ENCODE data around the gene SOS2. TPM values are rescaled to one million over a fixed set of nuclear protein-coding genes. Genes with fewer than 3 reads are reported as not detected.

Gene SOS2
- total and polyA plus RNA-seq, 11 donors = 8.8 to 47.3 (median 31.3) TPM

DNA sequence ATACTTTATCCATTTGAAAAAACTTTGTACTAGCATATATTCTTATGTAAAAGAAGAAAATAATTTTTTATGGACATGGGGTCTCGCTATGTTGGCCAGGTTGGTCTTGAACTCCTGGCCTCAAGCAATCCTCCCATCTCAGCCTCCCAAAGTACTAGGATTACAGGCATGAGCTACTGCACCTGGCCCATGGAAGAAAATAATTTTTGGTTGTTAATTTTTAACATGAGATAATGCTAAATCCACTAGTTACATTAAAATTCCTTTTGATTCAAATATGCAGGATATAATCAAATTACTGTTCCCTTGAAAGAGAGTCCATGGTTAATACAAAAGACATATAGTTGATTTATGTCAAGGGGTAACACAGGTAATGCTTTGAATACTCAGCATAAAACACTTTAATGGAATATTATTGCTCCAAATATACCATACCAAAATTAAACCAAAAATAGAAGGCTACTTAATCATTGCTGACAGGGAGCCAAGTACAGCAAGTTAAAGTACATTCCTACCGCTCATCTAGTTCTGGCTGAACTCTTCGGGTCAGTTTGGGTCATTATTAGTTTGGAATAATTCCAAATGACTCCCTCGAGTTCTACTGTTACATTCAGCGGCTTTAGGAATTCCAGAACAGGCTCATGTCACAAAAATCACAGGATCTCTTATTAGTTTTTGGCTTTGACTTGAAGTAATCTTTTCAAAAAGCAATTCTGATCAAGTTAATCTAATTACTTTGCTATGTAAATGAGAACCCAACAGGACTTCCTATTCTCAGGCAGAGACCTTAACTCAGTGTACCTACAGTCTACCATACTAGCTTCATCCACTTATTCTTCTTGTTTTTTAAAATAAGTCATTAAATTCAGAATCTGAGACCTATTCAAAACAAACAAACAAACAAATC is 6.1 kb downstream of the SOS2 start:
- Histone ChIP-seq H3K27ac (peak overlapping the region; percentile 34 to 80 (median 64)), H3K9me3 (no peaks in the 10 kb centered on the region), H3K27me3 (no peaks in the 10 kb centered on the region), H3K4me3 (peak overlapping the region in 4 of 12 donors; percentile 2 to 11 (median 8)), H3K4me1 (peaks cover 0 to 84% (median 60%) of the 10 kb centered on the region in 12 donors), H3K36me3 (no peaks in the 10 kb centered on the region)
- peak in 2 of 5 donors; percentile 25 to 52 for DNase-seq
- ATAC-seq = peak; percentile 82 to 93 (median 88)
- TF ChIP-seq, protein P1, sequence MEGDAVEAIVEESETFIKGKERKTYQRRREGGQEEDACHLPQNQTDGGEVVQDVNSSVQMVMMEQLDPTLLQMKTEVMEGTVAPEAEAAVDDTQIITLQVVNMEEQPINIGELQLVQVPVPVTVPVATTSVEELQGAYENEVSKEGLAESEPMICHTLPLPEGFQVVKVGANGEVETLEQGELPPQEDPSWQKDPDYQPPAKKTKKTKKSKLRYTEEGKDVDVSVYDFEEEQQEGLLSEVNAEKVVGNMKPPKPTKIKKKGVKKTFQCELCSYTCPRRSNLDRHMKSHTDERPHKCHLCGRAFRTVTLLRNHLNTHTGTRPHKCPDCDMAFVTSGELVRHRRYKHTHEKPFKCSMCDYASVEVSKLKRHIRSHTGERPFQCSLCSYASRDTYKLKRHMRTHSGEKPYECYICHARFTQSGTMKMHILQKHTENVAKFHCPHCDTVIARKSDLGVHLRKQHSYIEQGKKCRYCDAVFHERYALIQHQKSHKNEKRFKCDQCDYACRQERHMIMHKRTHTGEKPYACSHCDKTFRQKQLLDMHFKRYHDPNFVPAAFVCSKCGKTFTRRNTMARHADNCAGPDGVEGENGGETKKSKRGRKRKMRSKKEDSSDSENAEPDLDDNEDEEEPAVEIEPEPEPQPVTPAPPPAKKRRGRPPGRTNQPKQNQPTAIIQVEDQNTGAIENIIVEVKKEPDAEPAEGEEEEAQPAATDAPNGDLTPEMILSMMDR (IDR thresholded peaks at IDR 0.05) = no peak
- no peak for TF ChIP-seq POLR2A (IDR thresholded peaks at IDR 0.05)
- intact Hi-C loops (cut with DNase I) = no loop called here
- WGBS, 4 donors = 21 to 27% (median 27%) methylated on average over 5 of the region's 5 CpGs

DNA sequence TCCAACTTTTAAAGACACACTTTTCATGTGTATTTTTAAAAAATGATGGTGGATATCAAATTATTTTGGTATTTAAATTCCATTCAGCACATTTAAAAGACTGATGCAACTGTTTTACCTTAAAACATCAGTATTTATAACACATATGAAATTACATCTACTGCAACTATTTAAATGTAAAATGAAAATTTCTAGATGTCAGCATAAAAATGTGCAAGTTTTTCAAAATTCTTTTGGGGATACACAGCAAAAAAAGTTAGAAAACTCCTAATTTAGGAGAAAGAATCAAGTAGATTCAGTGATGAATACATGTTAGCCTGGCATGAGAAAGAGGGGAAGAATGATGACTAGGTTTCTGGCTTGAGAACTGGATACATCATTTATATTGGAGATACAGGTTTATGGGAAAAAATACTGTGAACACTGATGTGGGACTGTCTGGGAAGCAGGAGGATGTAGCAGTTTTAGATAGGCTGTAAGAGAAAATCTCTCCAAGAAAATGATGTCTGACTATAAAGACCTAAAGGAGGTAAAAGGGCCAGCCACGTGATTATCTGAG is 9.2 kb downstream of the SOS2 start:
- 54 to 71% (median 67%) methylated on average over 1 of the region's 1 CpG for WGBS, 4 donors
- no peaks in the 10 kb centered on the region for H3K9me3 ChIP-seq
- intact Hi-C loops (cut with DNase I) = no loop called here
- no peaks in the 10 kb centered on the region for H3K27me3 ChIP-seq
- ATAC-seq = no peak
- no peak overlapping the region for H3K4me3 ChIP-seq
- no peak for DNase-seq
- no peak for TF ChIP-seq POLR2A (IDR thresholded peaks at IDR 0.05)
- TF ChIP-seq, protein P1 (IDR thresholded peaks at IDR 0.05) = no peak
- H3K27ac ChIP-seq = peak overlapping the region in 1 of 12 donors; percentile 4
- no peaks in the 10 kb centered on the region for H3K36me3 ChIP-seq
- peaks cover 0 to 61% (median 35%) of the 10 kb centered on the region in 12 donors for H3K4me1 ChIP-seq

DNA sequence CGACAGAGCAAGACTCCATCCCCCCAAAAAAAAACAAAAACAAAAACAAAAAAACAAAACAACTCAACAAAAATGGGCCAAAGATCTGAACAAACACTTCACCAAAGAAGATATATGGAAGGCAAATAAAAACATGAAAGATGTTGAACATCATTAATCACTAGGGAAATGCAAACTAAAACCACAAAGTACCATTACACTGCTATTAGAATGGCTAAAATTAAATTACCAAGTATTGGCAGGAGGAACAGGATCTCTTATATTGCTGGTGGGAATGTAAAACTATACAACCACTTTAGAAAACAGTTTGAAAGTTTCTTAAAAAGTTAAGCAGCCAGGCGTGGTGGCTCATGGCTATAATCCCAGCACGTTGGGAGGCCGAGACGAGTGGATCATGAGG is 12.9 kb downstream of the SOS2 start:
- Histone ChIP-seq H3K4me3 (no peak overlapping the region), H3K9me3 (no peaks in the 10 kb centered on the region), H3K27ac (no peak overlapping the region), H3K27me3 (no peaks in the 10 kb centered on the region), H3K4me1 (peaks cover 0 to 71% (median 23%) of the 10 kb centered on the region in 12 donors), H3K36me3 (no peaks in the 10 kb centered on the region)
- no peak for TF ChIP-seq POLR2A (IDR thresholded peaks at IDR 0.05)
- TF ChIP-seq, protein P1 (IDR thresholded peaks at IDR 0.05) = no peak
- intact Hi-C loops (cut with DNase I) = no loop called here
- WGBS, 4 donors = 76 to 81% (median 79%) methylated on average over 5 of the region's 5 CpGs
- DNase-seq (no peak), ATAC-seq (no peak)

DNA sequence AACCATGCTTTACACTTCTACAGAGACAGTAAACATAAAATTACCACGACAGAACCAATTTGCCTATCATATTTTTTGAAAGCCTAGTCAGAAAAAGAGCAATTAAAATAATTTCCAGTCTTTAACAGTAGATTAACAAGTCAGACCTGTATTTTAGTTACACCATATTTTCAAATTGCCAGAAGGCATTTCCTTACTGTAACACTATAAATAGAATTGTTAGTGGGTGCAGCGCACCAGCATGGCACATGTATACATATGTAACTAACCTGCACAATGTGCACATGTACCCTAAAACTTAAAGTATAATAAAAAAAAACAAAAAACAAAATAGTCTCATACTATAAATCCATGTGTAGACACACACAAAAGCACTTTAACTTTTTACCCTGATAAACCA is 16.0 kb downstream of the SOS2 start:
- no peaks in the 10 kb centered on the region for H3K36me3 ChIP-seq
- no peak overlapping the region for H3K4me3 ChIP-seq

More for the DNA sequence above, 16.0 kb downstream of the SOS2 start:
- Histone ChIP-seq H3K27ac (no peak overlapping the region), H3K4me1 (peaks cover 0 to 60% (median 22%) of the 10 kb centered on the region in 12 donors), H3K9me3 (no peaks in the 10 kb centered on the region), H3K27me3 (no peaks in the 10 kb centered on the region)
- no peak for TF ChIP-seq POLR2A (IDR thresholded peaks at IDR 0.05)
- TF ChIP-seq, protein P1 (IDR thresholded peaks at IDR 0.05) = no peak
- ATAC-seq (no peak), DNase-seq (no peak)
- 56 to 68% (median 61%) methylated on average over 2 of the region's 2 CpGs for WGBS, 4 donors
- intact Hi-C loops (cut with DNase I) = no loop called here

All from heart left ventricle (tissue), 16 donors.